GM23338 (cell line): ENCODE measurements around the gene HIVEP3. TPM values are rescaled to one million over a fixed set of nuclear protein-coding genes. Genes with fewer than 3 reads are reported as not detected.

Experiments used
- ATAC-seq: fragments of 200-7000 bp; cut with Tn5 transposase; 3 replicates; pipeline ENCODE4 v1.9.1; 2020
- DNase-seq: peaks from one replicate; pipeline ENCODE4 v3.0.0-alpha.2; 2015; ENCODE audit warnings: low spot score
- H2AFZ ChIP-seq: fragments of 200-600 bp; sonication (generic); 2 replicates; pipeline ENCODE4 v1.8.0; 2016; ENCODE audit warnings: antibody characterized with exemption, mild to moderate bottlenecking, moderate library complexity
- H3F3A ChIP-seq: fragments of 200-600 bp; sonication (generic); replicated peaks from 2 replicates; pipeline ENCODE4 v1.8.0; 2017; ENCODE audit warnings: antibody characterized with exemption, mixed run types, low read depth
- H3K27ac ChIP-seq: fragments of 200-600 bp; sonication (generic); 2 replicates; pipeline ENCODE4 v1.6.1; 2016; ENCODE audit warnings: low read depth
- H3K27me3 ChIP-seq: fragments of 200-600 bp; sonication (generic); 2 replicates; pipeline ENCODE4 v1.8.0; 2016; ENCODE audit warnings: mild to moderate bottlenecking, mixed run types, moderate library complexity; ENCODE audit not compliant: insufficient read depth
- H3K36me3 ChIP-seq: fragments of 200-600 bp; sonication (generic); 2 replicates; pipeline ENCODE4 v1.8.0; 2016; ENCODE audit warnings: mild to moderate bottlenecking; ENCODE audit not compliant: insufficient read depth
- H3K4me1 ChIP-seq: fragments of 200-600 bp; sonication (generic); 2 replicates; pipeline ENCODE4 v1.8.0; 2016; ENCODE audit warnings: mild to moderate bottlenecking, moderate library complexity; ENCODE audit not compliant: insufficient read depth
- H3K4me2 ChIP-seq: fragments of 200-600 bp; sonication (generic); 2 replicates; pipeline ENCODE4 v1.7.1; 2017; ENCODE audit warnings: mixed run types
- H3K4me3 ChIP-seq: fragments of 200-600 bp; sonication (generic); 2 replicates; pipeline ENCODE4 v1.6.1; 2016; ENCODE audit warnings: mixed run types
- H3K79me2 ChIP-seq: fragments of 200-600 bp; sonication (generic); replicated peaks from 2 replicates; pipeline ENCODE4 v1.8.0; 2017; ENCODE audit warnings: mild to moderate bottlenecking; ENCODE audit not compliant: insufficient read depth
- H3K9me2 ChIP-seq: fragments of 200-600 bp; sonication (generic); 2 replicates; pipeline ENCODE4 v1.8.0; 2017; ENCODE audit not compliant: insufficient read depth
- H4K20me1 ChIP-seq: fragments of 200-600 bp; sonication (generic); replicated peaks from 2 replicates; pipeline ENCODE4 v1.8.0; 2017; ENCODE audit warnings: mild to moderate bottlenecking; ENCODE audit not compliant: insufficient read depth
- H3K27ac Mint-ChIP-seq: 2 replicates; pipeline ENCODE4 v1.8.0; 2020; ENCODE audit warnings: inconsistent platforms, mild to moderate bottlenecking, moderate library complexity, mixed read lengths
- H3K27me3 Mint-ChIP-seq: 3 replicates; pipeline ENCODE4 v1.8.0; 2022; ENCODE audit warnings: low read depth, mild to moderate bottlenecking, moderate library complexity, mixed read lengths, inconsistent platforms; ENCODE audit not compliant: insufficient read depth, poor library complexity
- H3K36me3 Mint-ChIP-seq: 3 replicates; pipeline ENCODE4 v1.8.0; 2021; ENCODE audit warnings: low read depth, mild to moderate bottlenecking, inconsistent platforms, moderate library complexity, mixed read lengths
- H3K4me1 Mint-ChIP-seq: 3 replicates; pipeline ENCODE4 v1.8.0; 2020; ENCODE audit warnings: mild to moderate bottlenecking, inconsistent platforms, mixed read lengths
- H3K4me3 Mint-ChIP-seq: 3 replicates; pipeline ENCODE4 v1.8.0; 2021; ENCODE audit warnings: moderate library complexity, mild to moderate bottlenecking, inconsistent platforms, mixed read lengths
- H3K9me3 Mint-ChIP-seq: 3 replicates; pipeline ENCODE4 v1.8.0; 2020; ENCODE audit warnings: moderate library complexity, mild to moderate bottlenecking, inconsistent platforms, mixed read lengths
- CREB1 ChIP-seq: fragments of 250-450 bp; sonication (Bioruptor Pico); IDR thresholded peaks from 2 replicates; pipeline ENCODE4 v1.5.0; 2020; ENCODE audit warnings: low read depth, mild to moderate bottlenecking, moderate library complexity
- EZH2 ChIP-seq: fragments of 200-600 bp; sonication (generic); IDR thresholded peaks from one replicate; pipeline ENCODE4 v1.8.0; 2017; ENCODE audit warnings: antibody characterized with exemption, mild to moderate bottlenecking, low read depth; ENCODE audit not compliant: unreplicated experiment
- EZH2phosphoT487 ChIP-seq: fragments of 200-600 bp; sonication (generic); IDR thresholded peaks from one replicate; pipeline ENCODE4 v1.8.1; 2018; ENCODE audit warnings: antibody characterized with exemption; ENCODE audit not compliant: unreplicated experiment
- JUNB ChIP-seq: IDR thresholded peaks from one replicate; pipeline ENCODE4 v1.6.1; 2016; ENCODE audit warnings: antibody characterized with exemption; ENCODE audit not compliant: unreplicated experiment
- NANOG ChIP-seq: IDR thresholded peaks from 2 replicates; pipeline ENCODE4 v1.6.1; 2016; ENCODE audit warnings: antibody characterized with exemption, borderline replicate concordance
- POLR2AphosphoS5 ChIP-seq: IDR thresholded peaks from 2 replicates; pipeline ENCODE4 v1.6.1; 2016; ENCODE audit warnings: antibody characterized with exemption, low read depth
- STAT1 ChIP-seq: IDR thresholded peaks from one replicate; pipeline ENCODE4 v1.6.1; 2016; ENCODE audit warnings: antibody characterized with exemption; ENCODE audit not compliant: unreplicated experiment
- ZNF114 ChIP-seq: fragments of 250-450 bp; sonication (Bioruptor Pico); IDR thresholded peaks from 2 replicates; pipeline ENCODE4 v1.5.0; 2020; ENCODE audit warnings: mild to moderate bottlenecking, moderate library complexity
- polyA plus RNA-seq: library from polyadenylated mRNA; unstranded; fragments of >200 nt; fragmentation: Nextera tagmentation; extraction: Ambion mirVana; gene quantifications from 2 replicates; pipeline ENCODE4 v1.2.1, GENCODE V29; 2016
- total RNA-seq: library from RNA; depleted of rRNA; stranded (reverse); fragments of >200 nt; shearing (Covaris generic); gene quantifications from 2 replicates; pipeline ENCODE4 v1.2.3, GENCODE V29; 2014
- TF ChIP-seq, protein P1 (sequence below), 2 experiments: fragments of 200-600 bp in 1 of 2; sonication (generic) in 1 of 2; conservative IDR thresholded peaks; 2 replicates each; pipeline versions ENCODE4 v1.5.1 to v1.6.1; 2016 to 2017; ENCODE audit warnings: antibody characterized with exemption in 2 of 2, low read depth in 2 of 2, mild to moderate bottlenecking in 2 of 2, moderate library complexity in 1 of 2
- TF ChIP-seq, protein P2 (sequence below): fragments of 250-450 bp; sonication (Bioruptor Pico); IDR thresholded peaks from 2 replicates; pipeline ENCODE4 v1.5.0; 2020; ENCODE audit warnings: mild to moderate bottlenecking, moderate library complexity
- TF ChIP-seq, protein P3 (sequence below): IDR thresholded peaks from one replicate; pipeline ENCODE4 v1.6.1; 2018; ENCODE audit warnings: antibody characterized with exemption; ENCODE audit not compliant: unreplicated experiment
- TF ChIP-seq, protein P4 (sequence below): IDR thresholded peaks from 2 replicates; pipeline ENCODE4 v1.6.1; 2016; ENCODE audit warnings: antibody characterized with exemption

HIVEP3 gene
- total and polyA plus RNA-seq, 2 experiments from 2014 or later: 0.14 to 0.24 TPM

DNA sequence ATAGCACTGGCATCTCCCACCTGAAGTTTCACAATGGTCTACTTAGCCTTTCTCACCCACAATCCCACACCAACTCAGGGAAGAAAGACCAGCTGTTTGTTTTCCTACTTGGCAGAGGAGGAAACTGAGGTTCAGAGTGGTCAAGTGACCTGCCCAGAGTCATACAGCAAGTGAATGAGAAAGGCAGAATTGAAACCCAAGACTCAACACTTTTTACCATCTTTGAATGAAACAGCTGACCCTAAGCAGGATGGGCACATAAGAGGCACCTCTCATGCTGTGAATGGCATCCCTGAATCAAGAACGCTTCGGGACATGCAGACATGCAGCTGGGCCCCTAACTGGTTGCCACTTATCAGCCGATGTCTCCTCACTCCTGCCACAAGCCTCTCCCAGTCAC is 193.8 kb downstream of the HIVEP3 start:
- H3K36me3 ChIP-seq: no peaks in the 10 kb centered on the region
- Mint-ChIP-seq H3K27ac (no peak overlapping the region), H3K9me3 (no peaks in the 10 kb centered on the region), H3K36me3 (no peaks in the 10 kb centered on the region), H3K27me3 (no peaks in the 10 kb centered on the region), H3K4me3 (no peak overlapping the region), H3K4me1 (no peaks in the 10 kb centered on the region)
- no peaks in the 10 kb centered on the region for H4K20me1 ChIP-seq
- H3K4me2 ChIP-seq: no peak overlapping the region
- no peaks in the 10 kb centered on the region for H3K27me3 ChIP-seq
- no peaks in the 10 kb centered on the region for H3K9me2 ChIP-seq
- DNase-seq: no peak
- H3K79me2 ChIP-seq: no peaks in the 10 kb centered on the region
- no peak overlapping the region for H3K4me3 ChIP-seq
- ATAC-seq: no peak
- H2AFZ ChIP-seq: no peak overlapping the region
- no peak overlapping the region for H3K27ac ChIP-seq
- TF ChIP-seq STAT1: no peak
- TF ChIP-seq, protein P1, sequence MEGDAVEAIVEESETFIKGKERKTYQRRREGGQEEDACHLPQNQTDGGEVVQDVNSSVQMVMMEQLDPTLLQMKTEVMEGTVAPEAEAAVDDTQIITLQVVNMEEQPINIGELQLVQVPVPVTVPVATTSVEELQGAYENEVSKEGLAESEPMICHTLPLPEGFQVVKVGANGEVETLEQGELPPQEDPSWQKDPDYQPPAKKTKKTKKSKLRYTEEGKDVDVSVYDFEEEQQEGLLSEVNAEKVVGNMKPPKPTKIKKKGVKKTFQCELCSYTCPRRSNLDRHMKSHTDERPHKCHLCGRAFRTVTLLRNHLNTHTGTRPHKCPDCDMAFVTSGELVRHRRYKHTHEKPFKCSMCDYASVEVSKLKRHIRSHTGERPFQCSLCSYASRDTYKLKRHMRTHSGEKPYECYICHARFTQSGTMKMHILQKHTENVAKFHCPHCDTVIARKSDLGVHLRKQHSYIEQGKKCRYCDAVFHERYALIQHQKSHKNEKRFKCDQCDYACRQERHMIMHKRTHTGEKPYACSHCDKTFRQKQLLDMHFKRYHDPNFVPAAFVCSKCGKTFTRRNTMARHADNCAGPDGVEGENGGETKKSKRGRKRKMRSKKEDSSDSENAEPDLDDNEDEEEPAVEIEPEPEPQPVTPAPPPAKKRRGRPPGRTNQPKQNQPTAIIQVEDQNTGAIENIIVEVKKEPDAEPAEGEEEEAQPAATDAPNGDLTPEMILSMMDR (conservative IDR thresholded peaks at IDR 0.05; ENCODE audit: low read depth in 2 of 2): no peak
- TF ChIP-seq CREB1 (CRISPR knock-in tag): no peak
- TF ChIP-seq NANOG: no peak
- TF ChIP-seq, protein P2, sequence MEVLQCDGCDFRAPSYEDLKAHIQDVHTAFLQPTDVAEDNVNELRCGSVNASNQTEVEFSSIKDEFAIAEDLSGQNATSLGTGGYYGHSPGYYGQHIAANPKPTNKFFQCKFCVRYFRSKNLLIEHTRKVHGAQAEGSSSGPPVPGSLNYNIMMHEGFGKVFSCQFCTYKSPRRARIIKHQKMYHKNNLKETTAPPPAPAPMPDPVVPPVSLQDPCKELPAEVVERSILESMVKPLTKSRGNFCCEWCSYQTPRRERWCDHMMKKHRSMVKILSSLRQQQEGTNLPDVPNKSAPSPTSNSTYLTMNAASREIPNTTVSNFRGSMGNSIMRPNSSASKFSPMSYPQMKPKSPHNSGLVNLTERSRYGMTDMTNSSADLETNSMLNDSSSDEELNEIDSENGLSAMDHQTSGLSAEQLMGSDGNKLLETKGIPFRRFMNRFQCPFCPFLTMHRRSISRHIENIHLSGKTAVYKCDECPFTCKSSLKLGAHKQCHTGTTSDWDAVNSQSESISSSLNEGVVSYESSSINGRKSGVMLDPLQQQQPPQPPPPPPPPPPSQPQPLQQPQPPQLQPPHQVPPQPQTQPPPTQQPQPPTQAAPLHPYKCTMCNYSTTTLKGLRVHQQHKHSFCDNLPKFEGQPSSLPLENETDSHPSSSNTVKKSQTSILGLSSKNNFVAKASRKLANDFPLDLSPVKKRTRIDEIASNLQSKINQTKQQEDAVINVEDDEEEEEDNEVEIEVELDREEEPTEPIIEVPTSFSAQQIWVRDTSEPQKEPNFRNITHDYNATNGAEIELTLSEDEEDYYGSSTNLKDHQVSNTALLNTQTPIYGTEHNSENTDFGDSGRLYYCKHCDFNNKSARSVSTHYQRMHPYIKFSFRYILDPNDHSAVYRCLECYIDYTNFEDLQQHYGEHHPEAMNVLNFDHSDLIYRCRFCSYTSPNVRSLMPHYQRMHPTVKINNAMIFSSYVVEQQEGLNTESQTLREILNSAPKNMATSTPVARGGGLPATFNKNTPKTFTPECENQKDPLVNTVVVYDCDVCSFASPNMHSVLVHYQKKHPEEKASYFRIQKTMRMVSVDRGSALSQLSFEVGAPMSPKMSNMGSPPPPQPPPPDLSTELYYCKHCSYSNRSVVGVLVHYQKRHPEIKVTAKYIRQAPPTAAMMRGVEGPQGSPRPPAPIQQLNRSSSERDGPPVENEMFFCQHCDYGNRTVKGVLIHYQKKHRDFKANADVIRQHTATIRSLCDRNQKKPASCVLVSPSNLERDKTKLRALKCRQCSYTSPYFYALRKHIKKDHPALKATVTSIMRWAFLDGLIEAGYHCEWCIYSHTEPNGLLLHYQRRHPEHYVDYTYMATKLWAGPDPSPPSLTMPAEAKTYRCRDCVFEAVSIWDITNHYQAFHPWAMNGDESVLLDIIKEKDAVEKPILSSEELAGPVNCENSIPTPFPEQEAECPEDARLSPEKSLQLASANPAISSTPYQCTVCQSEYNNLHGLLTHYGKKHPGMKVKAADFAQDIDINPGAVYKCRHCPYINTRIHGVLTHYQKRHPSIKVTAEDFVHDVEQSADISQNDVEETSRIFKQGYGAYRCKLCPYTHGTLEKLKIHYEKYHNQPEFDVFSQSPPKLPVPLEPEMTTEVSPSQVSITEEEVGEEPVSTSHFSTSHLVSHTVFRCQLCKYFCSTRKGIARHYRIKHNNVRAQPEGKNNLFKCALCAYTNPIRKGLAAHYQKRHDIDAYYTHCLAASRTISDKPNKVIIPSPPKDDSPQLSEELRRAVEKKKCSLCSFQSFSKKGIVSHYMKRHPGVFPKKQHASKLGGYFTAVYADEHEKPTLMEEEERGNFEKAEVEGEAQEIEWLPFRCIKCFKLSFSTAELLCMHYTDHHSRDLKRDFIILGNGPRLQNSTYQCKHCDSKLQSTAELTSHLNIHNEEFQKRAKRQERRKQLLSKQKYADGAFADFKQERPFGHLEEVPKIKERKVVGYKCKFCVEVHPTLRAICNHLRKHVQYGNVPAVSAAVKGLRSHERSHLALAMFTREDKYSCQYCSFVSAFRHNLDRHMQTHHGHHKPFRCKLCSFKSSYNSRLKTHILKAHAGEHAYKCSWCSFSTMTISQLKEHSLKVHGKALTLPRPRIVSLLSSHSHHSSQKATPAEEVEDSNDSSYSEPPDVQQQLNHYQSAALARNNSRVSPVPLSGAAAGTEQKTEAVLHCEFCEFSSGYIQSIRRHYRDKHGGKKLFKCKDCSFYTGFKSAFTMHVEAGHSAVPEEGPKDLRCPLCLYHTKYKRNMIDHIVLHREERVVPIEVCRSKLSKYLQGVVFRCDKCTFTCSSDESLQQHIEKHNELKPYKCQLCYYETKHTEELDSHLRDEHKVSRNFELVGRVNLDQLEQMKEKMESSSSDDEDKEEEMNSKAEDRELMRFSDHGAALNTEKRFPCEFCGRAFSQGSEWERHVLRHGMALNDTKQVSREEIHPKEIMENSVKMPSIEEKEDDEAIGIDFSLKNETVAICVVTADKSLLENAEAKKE (CRISPR knock-in tag): no peak
- TF ChIP-seq EZH2phosphoT487: no peak
- TF ChIP-seq, protein P3, sequence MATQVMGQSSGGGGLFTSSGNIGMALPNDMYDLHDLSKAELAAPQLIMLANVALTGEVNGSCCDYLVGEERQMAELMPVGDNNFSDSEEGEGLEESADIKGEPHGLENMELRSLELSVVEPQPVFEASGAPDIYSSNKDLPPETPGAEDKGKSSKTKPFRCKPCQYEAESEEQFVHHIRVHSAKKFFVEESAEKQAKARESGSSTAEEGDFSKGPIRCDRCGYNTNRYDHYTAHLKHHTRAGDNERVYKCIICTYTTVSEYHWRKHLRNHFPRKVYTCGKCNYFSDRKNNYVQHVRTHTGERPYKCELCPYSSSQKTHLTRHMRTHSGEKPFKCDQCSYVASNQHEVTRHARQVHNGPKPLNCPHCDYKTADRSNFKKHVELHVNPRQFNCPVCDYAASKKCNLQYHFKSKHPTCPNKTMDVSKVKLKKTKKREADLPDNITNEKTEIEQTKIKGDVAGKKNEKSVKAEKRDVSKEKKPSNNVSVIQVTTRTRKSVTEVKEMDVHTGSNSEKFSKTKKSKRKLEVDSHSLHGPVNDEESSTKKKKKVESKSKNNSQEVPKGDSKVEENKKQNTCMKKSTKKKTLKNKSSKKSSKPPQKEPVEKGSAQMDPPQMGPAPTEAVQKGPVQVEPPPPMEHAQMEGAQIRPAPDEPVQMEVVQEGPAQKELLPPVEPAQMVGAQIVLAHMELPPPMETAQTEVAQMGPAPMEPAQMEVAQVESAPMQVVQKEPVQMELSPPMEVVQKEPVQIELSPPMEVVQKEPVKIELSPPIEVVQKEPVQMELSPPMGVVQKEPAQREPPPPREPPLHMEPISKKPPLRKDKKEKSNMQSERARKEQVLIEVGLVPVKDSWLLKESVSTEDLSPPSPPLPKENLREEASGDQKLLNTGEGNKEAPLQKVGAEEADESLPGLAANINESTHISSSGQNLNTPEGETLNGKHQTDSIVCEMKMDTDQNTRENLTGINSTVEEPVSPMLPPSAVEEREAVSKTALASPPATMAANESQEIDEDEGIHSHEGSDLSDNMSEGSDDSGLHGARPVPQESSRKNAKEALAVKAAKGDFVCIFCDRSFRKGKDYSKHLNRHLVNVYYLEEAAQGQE: no peak
- no peak for TF ChIP-seq EZH2
- TF ChIP-seq, protein P4, sequence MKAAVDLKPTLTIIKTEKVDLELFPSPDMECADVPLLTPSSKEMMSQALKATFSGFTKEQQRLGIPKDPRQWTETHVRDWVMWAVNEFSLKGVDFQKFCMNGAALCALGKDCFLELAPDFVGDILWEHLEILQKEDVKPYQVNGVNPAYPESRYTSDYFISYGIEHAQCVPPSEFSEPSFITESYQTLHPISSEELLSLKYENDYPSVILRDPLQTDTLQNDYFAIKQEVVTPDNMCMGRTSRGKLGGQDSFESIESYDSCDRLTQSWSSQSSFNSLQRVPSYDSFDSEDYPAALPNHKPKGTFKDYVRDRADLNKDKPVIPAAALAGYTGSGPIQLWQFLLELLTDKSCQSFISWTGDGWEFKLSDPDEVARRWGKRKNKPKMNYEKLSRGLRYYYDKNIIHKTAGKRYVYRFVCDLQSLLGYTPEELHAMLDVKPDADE: no peak
- no peak for TF ChIP-seq ZNF114 (CRISPR knock-in tag)
- no peak for TF ChIP-seq POLR2AphosphoS5
- no peak for TF ChIP-seq JUNB
- H3F3A ChIP-seq: no peaks in the 10 kb centered on the region
- H3K4me1 ChIP-seq: no peaks in the 10 kb centered on the region
